MCF 10A (cell line): ENCODE results near the gene ERG. TPM values are rescaled to one million over a fixed set of nuclear protein-coding genes. Genes with fewer than 3 reads are reported as not detected.

Experiments
- BruUV-seq: library from RNA; stranded (reverse); fragments of 400-500 nt; replicated peaks from 2 replicates; lab custom pipeline; 2021; lab: Mats Ljungman, UMichigan
- CTCF ChIA-PET: fragments of 300-600 bp; sonication (Branson Sonifier 250); formaldehyde crosslinking; extraction: SDS; loops from one replicate; lab custom pipeline; 2021; ENCODE audit warnings: antibody characterized with exemption, inconsistent platforms; lab: Yijun Ruan, JAX
- POLR2A ChIA-PET: fragments of 300-600, 350-650 bp; sonication (Branson Sonifier 250); formaldehyde crosslinking; extraction: SDS; loops from one replicate; lab custom pipeline; 2020; ENCODE audit warnings: antibody characterized with exemption, inconsistent platforms; lab: Yijun Ruan, JAX
- DNase-seq: peaks from one replicate; pipeline ENCODE4 v3.0.0-alpha.2; 2018; ENCODE audit not compliant: unreplicated experiment
- H3K27ac Mint-ChIP-seq: one replicate; pipeline ENCODE4 v1.8.0; 2022; ENCODE audit warnings: mild to moderate bottlenecking, low read depth, mixed read lengths; ENCODE audit not compliant: unreplicated experiment
- H3K27me3 Mint-ChIP-seq: one replicate; pipeline ENCODE4 v1.8.0; 2022; ENCODE audit warnings: mixed read lengths; ENCODE audit not compliant: insufficient read depth, unreplicated experiment
- H3K36me3 Mint-ChIP-seq: one replicate; pipeline ENCODE4 v1.8.0; 2022; ENCODE audit warnings: mild to moderate bottlenecking, moderate library complexity, mixed read lengths; ENCODE audit not compliant: insufficient read depth, unreplicated experiment
- H3K4me1 Mint-ChIP-seq: one replicate; pipeline ENCODE4 v1.8.0; 2022; ENCODE audit warnings: mixed read lengths; ENCODE audit not compliant: insufficient read depth, unreplicated experiment
- H3K4me3 Mint-ChIP-seq: one replicate; pipeline ENCODE4 v1.8.0; 2022; ENCODE audit warnings: mild to moderate bottlenecking, moderate library complexity, mixed read lengths; ENCODE audit not compliant: unreplicated experiment
- H3K9me3 Mint-ChIP-seq: one replicate; pipeline ENCODE4 v1.8.0; 2022; ENCODE audit warnings: mixed read lengths; ENCODE audit not compliant: unreplicated experiment
- CTCF ChIP-seq: fragments of 200-600 bp; IDR thresholded peaks from one replicate; pipeline ENCODE4 v1.8.0; 2022; ENCODE audit warnings: antibody characterized with exemption, mild to moderate bottlenecking; ENCODE audit not compliant: unreplicated experiment
- intact Hi-C: fragments of 100-400 bp; cut with micrococcal nuclease; formaldehyde crosslinking; loops from 2 replicates; pipeline ENCODE4 v1.14.1; 2022
- total RNA-seq: library from RNA; stranded (reverse); gene quantifications from 2 replicates; pipeline ENCODE4 v1.2.3, GENCODE V29; 2022

Gene ERG
- total RNA-seq, 1 experiment from 2014 or later = not detected

- ChIA-PET POLR2A (interaction anchor here (0.6 to 2.9 kb wide), 5 partner anchors 12 to 908 kb away, joined by 3 to 27 read pairs (median 5); no protein-coding TSS in a partner anchor), CTCF (no interaction called here)
- DNase-seq = no peak
- TF ChIP-seq CTCF = no peak
- H3K36me3 Mint-ChIP-seq = no peaks in the 10 kb centered on the region
- no peaks in the 10 kb centered on the region for H3K9me3 Mint-ChIP-seq
- H3K4me1 Mint-ChIP-seq = peaks cover 19% of the 10 kb centered on the region
- no peak overlapping the region for H3K27ac Mint-ChIP-seq
- BruUV-seq = no TSS peak
- no peaks in the 10 kb centered on the region for H3K27me3 Mint-ChIP-seq
- intact Hi-C loops = loop anchor here (5.0 kb wide), 1 partner anchor 34 kb away; no protein-coding TSS in a partner anchor
- no peak overlapping the region for H3K4me3 Mint-ChIP-seq
Observed at GRCh38 chr21:38471766-38472165, 26.5 kb downstream of the ERG start.

DNA sequence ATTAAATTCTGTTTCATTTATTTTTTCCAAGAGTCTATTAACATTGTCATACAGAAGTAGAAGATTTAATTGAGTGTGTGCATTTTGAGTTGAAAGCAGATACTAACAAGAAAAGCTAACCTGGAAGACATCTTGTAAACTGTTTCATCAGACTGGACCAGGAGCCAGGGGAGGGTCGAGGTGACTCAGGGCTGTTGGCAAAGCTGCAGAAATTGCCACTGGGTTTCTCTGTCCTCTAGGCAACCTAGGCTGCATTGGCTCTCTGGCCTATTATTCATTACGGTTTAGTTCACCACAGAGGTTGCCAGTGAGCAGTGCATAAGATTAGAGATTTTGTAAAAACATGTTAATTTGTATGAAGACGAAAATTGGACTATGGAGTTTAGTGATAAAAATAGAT is 27.5 kb downstream of the ERG start:
- ChIA-PET CTCF (interaction anchor here (0.6 to 1.0 kb wide), 3 partner anchors 12 to 82 kb away, joined by 3 to 5 read pairs (median 3); no protein-coding TSS in a partner anchor), POLR2A (interaction anchor here (0.5 to 2.9 kb wide), 15 partner anchors 8 to 1296 kb away, joined by 3 to 27 read pairs (median 4); partner anchors contain the start of gene ETS2)
- no peaks in the 10 kb centered on the region for H3K27me3 Mint-ChIP-seq
- peak; percentile 90 for DNase-seq
- TF ChIP-seq CTCF = no peak
- intact Hi-C loops = loop anchor here (5.0 kb wide), 1 partner anchor 33 kb away; no protein-coding TSS in a partner anchor
- H3K36me3 Mint-ChIP-seq = no peaks in the 10 kb centered on the region
- no peaks in the 10 kb centered on the region for H3K9me3 Mint-ChIP-seq
- H3K4me1 Mint-ChIP-seq = peaks cover 19% of the 10 kb centered on the region
- no TSS peak for BruUV-seq
- peak overlapping the region; percentile 30 for H3K27ac Mint-ChIP-seq
- no peak overlapping the region for H3K4me3 Mint-ChIP-seq

DNA sequence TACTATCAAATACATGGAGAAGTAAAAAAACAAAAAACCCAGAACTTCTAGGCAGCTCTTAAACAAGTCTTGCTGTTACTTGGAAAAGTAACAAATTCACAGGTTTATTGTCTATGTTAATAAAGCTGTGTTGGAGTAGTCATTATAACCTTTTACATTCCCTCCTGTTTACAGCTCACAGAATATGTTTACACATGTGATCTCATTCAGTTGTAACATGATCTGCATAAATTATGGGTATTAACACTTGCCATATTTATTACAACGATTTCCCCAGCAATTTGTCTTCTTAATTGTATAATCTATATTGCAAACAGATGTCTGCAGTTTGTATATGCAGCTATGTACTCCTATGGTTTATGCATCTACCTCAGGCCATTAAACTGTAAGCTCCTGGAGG is 28.6 kb downstream of the ERG start:
- CTCF ChIA-PET = interaction anchor here (1.0 kb wide), 1 partner anchor 11 kb away, joined by 5 read pairs; no protein-coding TSS in a partner anchor
- Mint-ChIP-seq H3K27ac (no peak overlapping the region), H3K9me3 (no peaks in the 10 kb centered on the region), H3K27me3 (no peaks in the 10 kb centered on the region), H3K36me3 (peaks cover 7% of the 10 kb centered on the region), H3K4me3 (no peak overlapping the region), H3K4me1 (peaks cover 19% of the 10 kb centered on the region)
- no peak for DNase-seq
- no TSS peak for BruUV-seq
- no peak for TF ChIP-seq CTCF
- POLR2A ChIA-PET = interaction anchor here (0.7 to 2.9 kb wide), 4 partner anchors 7 to 113 kb away, joined by 3 to 27 read pairs (median 4); no protein-coding TSS in a partner anchor
- intact Hi-C loops = loop anchor here (5.0 kb wide), 1 partner anchor 32 kb away; no protein-coding TSS in a partner anchor

- DNase-seq = peak; percentile 42
- no peaks in the 10 kb centered on the region for H3K9me3 Mint-ChIP-seq
- intact Hi-C loops = no loop called here
- no peak for TF ChIP-seq CTCF
- ChIA-PET CTCF (interaction anchor here (0.7 kb wide), 1 partner anchor 781 kb away, joined by 3 read pairs; no protein-coding TSS in a partner anchor), POLR2A (interaction anchor here (2.9 kb wide), 1 partner anchor 9 kb away, joined by 27 read pairs; no protein-coding TSS in a partner anchor)
- no peaks in the 10 kb centered on the region for H3K27me3 Mint-ChIP-seq
- peaks cover 7% of the 10 kb centered on the region for H3K36me3 Mint-ChIP-seq
- H3K4me3 Mint-ChIP-seq = no peak overlapping the region
- no TSS peak for BruUV-seq
- H3K27ac Mint-ChIP-seq = no peak overlapping the region
- H3K4me1 Mint-ChIP-seq = peaks cover 19% of the 10 kb centered on the region
Observed at GRCh38 chr21:38468989-38469388, 29.3 kb downstream of the ERG start.
